ENCODE data around the gene MS4A7.

The MS4A7 gene

GRCh38 chr11:60378354-60378753, at the start of gene MS4A7:
TSS of gene MS4A7 (plus strand) at chr11:60378532. CDS start at chr11:60383142, 4,610 bp downstream.
- TF ChIP-seq, protein P1, sequence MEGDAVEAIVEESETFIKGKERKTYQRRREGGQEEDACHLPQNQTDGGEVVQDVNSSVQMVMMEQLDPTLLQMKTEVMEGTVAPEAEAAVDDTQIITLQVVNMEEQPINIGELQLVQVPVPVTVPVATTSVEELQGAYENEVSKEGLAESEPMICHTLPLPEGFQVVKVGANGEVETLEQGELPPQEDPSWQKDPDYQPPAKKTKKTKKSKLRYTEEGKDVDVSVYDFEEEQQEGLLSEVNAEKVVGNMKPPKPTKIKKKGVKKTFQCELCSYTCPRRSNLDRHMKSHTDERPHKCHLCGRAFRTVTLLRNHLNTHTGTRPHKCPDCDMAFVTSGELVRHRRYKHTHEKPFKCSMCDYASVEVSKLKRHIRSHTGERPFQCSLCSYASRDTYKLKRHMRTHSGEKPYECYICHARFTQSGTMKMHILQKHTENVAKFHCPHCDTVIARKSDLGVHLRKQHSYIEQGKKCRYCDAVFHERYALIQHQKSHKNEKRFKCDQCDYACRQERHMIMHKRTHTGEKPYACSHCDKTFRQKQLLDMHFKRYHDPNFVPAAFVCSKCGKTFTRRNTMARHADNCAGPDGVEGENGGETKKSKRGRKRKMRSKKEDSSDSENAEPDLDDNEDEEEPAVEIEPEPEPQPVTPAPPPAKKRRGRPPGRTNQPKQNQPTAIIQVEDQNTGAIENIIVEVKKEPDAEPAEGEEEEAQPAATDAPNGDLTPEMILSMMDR (IDR thresholded peaks at IDR 0.05; ENCODE audit: insufficient read depth, low read length, missing control alignments): no peak
- ChIA-PET POLR2A (no interaction called here), CTCF (no interaction called here)
- DNase-seq (ENCODE audit: low read depth, low spot score): no peak
- no peak within 1 kb of the TSS for H3K4me3 ChIP-seq (ENCODE audit: low read depth, low read length)

DNA sequence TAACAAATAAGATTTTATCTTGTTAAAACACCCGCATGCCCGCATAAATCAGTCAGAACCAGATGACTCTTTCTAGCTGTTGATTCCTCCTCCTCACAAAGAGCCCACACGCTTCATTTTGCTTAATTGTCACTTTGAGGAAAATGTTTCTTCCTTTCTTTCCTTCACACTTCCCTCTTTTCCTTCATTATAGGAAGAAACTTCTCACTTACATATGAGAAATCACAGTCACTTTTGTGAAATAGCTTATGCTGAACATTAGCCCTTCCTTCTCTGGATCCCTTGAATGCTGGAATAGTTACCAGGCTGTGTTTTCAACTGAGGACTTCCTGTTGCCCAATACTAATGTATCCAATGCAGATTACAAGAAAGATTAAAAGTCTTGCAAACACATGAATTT, 45.5 kb upstream of the MS4A7 start:
- no peak overlapping the region for H3K4me3 ChIP-seq (ENCODE audit: low read depth, low read length)
- DNase-seq (ENCODE audit: low read depth, low spot score): no peak
- TF ChIP-seq, protein P1 (IDR thresholded peaks at IDR 0.05; ENCODE audit: insufficient read depth, low read length, missing control alignments): no peak
- POLR2A ChIA-PET: no interaction called here
- CTCF ChIA-PET: no interaction called here

- no peak overlapping the region for H3K4me3 ChIP-seq (ENCODE audit: low read depth, low read length)
- ChIA-PET CTCF (no interaction called here), POLR2A (no interaction called here)
- TF ChIP-seq, protein P1 (IDR thresholded peaks at IDR 0.05; ENCODE audit: insufficient read depth, low read length, missing control alignments): peak; percentile 36
- no peak for DNase-seq (ENCODE audit: low read depth, low spot score)
Observed at GRCh38 chr11:60334005-60334620, 44.2 kb upstream of the MS4A7 start.

GRCh38 chr11:60336767-60337391, 41.5 kb upstream of the MS4A7 start:
- CTCF ChIA-PET: no interaction called here
- no peak overlapping the region for H3K4me3 ChIP-seq (ENCODE audit: low read depth, low read length)
- DNase-seq (ENCODE audit: low read depth, low spot score): no peak
- TF ChIP-seq, protein P1 (IDR thresholded peaks at IDR 0.05; ENCODE audit: insufficient read depth, low read length, missing control alignments): no peak
- POLR2A ChIA-PET: no interaction called here

- no peak overlapping the region for H3K4me3 ChIP-seq (ENCODE audit: low read depth, low read length)
- no peak for DNase-seq (ENCODE audit: low read depth, low spot score)
- POLR2A ChIA-PET: no interaction called here
- TF ChIP-seq, protein P1 (IDR thresholded peaks at IDR 0.05; ENCODE audit: insufficient read depth, low read length, missing control alignments): no peak
- CTCF ChIA-PET: no interaction called here
Observed at GRCh38 chr11:60338053-60338452, 40.3 kb upstream of the MS4A7 start.

DNA sequence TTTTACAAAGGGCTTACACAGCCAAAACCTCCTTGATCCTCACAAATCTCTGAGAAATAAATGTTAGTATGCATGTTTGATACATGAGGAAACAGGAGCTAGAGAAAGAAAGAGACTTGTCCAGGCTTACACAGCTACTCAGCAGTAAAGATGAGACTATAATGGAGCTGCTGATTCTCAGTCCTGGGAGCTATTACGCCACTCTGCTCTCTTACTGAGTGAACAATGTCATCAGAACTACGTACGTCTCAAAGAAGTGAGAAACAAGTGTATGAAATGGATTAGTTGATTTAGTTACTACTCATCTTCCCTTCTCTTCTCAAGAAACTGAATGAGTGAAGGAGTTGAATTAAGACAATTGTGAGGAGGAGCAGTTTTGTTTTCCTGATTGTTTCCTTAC, 39.0 kb upstream of the MS4A7 start:
- TF ChIP-seq, protein P1 (IDR thresholded peaks at IDR 0.05; ENCODE audit: insufficient read depth, low read length, missing control alignments): no peak
- no peak overlapping the region for H3K4me3 ChIP-seq (ENCODE audit: low read depth, low read length)
- no peak for DNase-seq (ENCODE audit: low read depth, low spot score)
- POLR2A ChIA-PET: no interaction called here
- CTCF ChIA-PET: no interaction called here

All from AG04449 (cell line).